Spinal cord (tissue), 10 donors: ENCODE measurements around the gene SPRTN. TPM values are rescaled to one million over a fixed set of nuclear protein-coding genes. Genes with fewer than 3 reads are reported as not detected.

ENCODE experiments used
- DNase-seq, 6 donors: peaks; one replicate each; pipeline versions ENCODE4 v3.0.0 to v3.0.0-alpha.2; 2013 to 2015; ENCODE audit warnings: low spot score in 6 of 6, low read depth in 4 of 6
- H3K27ac ChIP-seq: one replicate; pipeline ENCODE4 v1.5.1; 2013; ENCODE audit warnings: low read depth, low read length, control low read depth
- H3K27me3 ChIP-seq: one replicate; pipeline ENCODE4 v1.6.1; 2013; ENCODE audit warnings: low read length; ENCODE audit not compliant: control insufficient read depth, insufficient read depth
- H3K36me3 ChIP-seq: one replicate; pipeline ENCODE4 v1.6.1; 2013; ENCODE audit warnings: low read length; ENCODE audit not compliant: control insufficient read depth, insufficient read depth
- H3K4me1 ChIP-seq: one replicate; pipeline ENCODE4 v1.6.1; 2013; ENCODE audit warnings: low read length; ENCODE audit not compliant: control insufficient read depth, insufficient read depth
- H3K4me3 ChIP-seq: one replicate; pipeline ENCODE4 v1.5.1; 2013; ENCODE audit warnings: low read depth, low read length, control low read depth
- H3K9me3 ChIP-seq: one replicate; pipeline ENCODE4 v1.6.1; 2013; ENCODE audit warnings: low read length; ENCODE audit not compliant: control insufficient read depth, insufficient read depth
- WGBS: methylation state at CpG from one replicate; pipeline ENCODE4 v1.1.5; 2013; ENCODE audit warnings: missing lambda C conversion rate; ENCODE audit not compliant: insufficient coverage; 5-methylcytosine and 5-hydroxymethylcytosine counted together
- polyA plus RNA-seq, 2 donors: library from polyadenylated mRNA; unstranded; fragments of 120-200 nt; gene quantifications; one replicate each; pipeline ENCODE4 v1.2.1, GENCODE V29; 2013; ENCODE audit not compliant: insufficient read length in 2 of 2
- total RNA-seq, 2 donors: library from RNA; depleted of rRNA in 1 of 2; stranded (reverse); fragments of 120-200 nt in 1 of 2; fragments of >200 nt in 1 of 2; gene quantifications; one replicate each; pipeline versions ENCODE4 v1.2.3 to v1.2.4, GENCODE V29; 2013 to 2014
- donor health status: healthy.

Gene SPRTN
- total and polyA plus RNA-seq, 4 donors: 9.8 to 18.0 (median 15.2) TPM

GRCh38 chr1:231369282-231369681 is 31.2 kb downstream of the SPRTN start:
- WGBS: 35% methylated on average over 2 of the region's 3 CpGs

GRCh38 chr1:231372501-231372900 is 34.4 kb downstream of the SPRTN start:
- no peaks in the 10 kb centered on the region for H3K9me3 ChIP-seq
- no peaks in the 10 kb centered on the region for H3K36me3 ChIP-seq
- no peaks in the 10 kb centered on the region for H3K27me3 ChIP-seq
- no peak overlapping the region for H3K4me3 ChIP-seq
- no peak for DNase-seq
- no peak overlapping the region for H3K27ac ChIP-seq
- no peaks in the 10 kb centered on the region for H3K4me1 ChIP-seq

More at GRCh38 chr1:231369282-231369681, 31.2 kb downstream of the SPRTN start:
- Histone ChIP-seq H3K27ac (no peak overlapping the region), H3K36me3 (no peaks in the 10 kb centered on the region), H3K27me3 (no peaks in the 10 kb centered on the region), H3K4me3 (no peak overlapping the region), H3K9me3 (no peaks in the 10 kb centered on the region), H3K4me1 (no peaks in the 10 kb centered on the region)
- DNase-seq: no peak

- H3K27ac ChIP-seq: no peak overlapping the region
- WGBS: 100% methylated on average over 1 of the region's 4 CpGs
These were observed 36.3 kb downstream of the SPRTN start for GRCh38 chr1:231374394-231374793.

DNA sequence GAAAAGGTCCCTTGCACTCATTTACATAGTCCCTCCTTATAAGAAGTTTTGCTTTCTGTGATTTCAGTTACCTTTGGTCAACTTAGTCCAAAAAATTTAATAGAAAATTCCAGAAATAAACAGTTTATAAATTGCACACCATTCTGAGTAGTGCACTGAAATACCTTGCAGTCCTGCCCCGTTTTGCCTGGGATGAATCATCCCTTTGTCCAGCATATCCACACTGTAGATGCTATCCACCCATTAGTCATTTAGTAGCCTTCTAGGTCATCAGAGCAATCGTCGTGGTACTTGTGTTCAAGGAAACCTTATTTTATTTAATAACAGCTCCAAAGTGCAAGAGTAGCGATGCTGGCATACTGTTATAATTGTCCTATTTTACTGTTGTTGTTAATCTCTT is 38.0 kb downstream of the SPRTN start:
- 80% methylated on average over 2 of the region's 4 CpGs for WGBS
- Histone ChIP-seq H3K4me3 (no peak overlapping the region), H3K27ac (no peak overlapping the region), H3K27me3 (no peaks in the 10 kb centered on the region), H3K9me3 (no peaks in the 10 kb centered on the region), H3K4me1 (no peaks in the 10 kb centered on the region), H3K36me3 (no peaks in the 10 kb centered on the region)
- DNase-seq: no peak

More at GRCh38 chr1:231374394-231374793, 36.3 kb downstream of the SPRTN start:
- DNase-seq: no peak
- H3K4me3 ChIP-seq: no peak overlapping the region
- no peaks in the 10 kb centered on the region for H3K9me3 ChIP-seq
- H3K36me3 ChIP-seq: no peaks in the 10 kb centered on the region
- H3K4me1 ChIP-seq: no peaks in the 10 kb centered on the region
- H3K27me3 ChIP-seq: no peaks in the 10 kb centered on the region

- Histone ChIP-seq H3K4me1 (no peaks in the 10 kb centered on the region), H3K9me3 (no peaks in the 10 kb centered on the region), H3K27me3 (no peaks in the 10 kb centered on the region), H3K27ac (no peak overlapping the region), H3K36me3 (no peaks in the 10 kb centered on the region), H3K4me3 (no peak overlapping the region)
- peak in 1 of 6 donors; percentile 30 for DNase-seq
- 82% methylated on average over 5 of the region's 5 CpGs for WGBS
These were observed 38.9 kb downstream of the SPRTN start for GRCh38 chr1:231376875-231377549.

GRCh38 chr1:231381729-231382128 is 43.6 kb downstream of the SPRTN start:
- no peak for DNase-seq
- H3K9me3 ChIP-seq: no peaks in the 10 kb centered on the region
- peaks cover 7% of the 10 kb centered on the region for H3K4me1 ChIP-seq
- H3K4me3 ChIP-seq: no peak overlapping the region
- no peaks in the 10 kb centered on the region for H3K27me3 ChIP-seq
- H3K27ac ChIP-seq: no peak overlapping the region
- no CpG with 5 or more reads among the region's 2 CpGs for WGBS
- H3K36me3 ChIP-seq: no peaks in the 10 kb centered on the region

- Histone ChIP-seq H3K9me3 (no peaks in the 10 kb centered on the region), H3K4me1 (peaks cover 7% of the 10 kb centered on the region)
- 100% methylated on average over 1 of the region's 3 CpGs for WGBS
These were observed 44.3 kb downstream of the SPRTN start for GRCh38 chr1:231382426-231382825.

DNA sequence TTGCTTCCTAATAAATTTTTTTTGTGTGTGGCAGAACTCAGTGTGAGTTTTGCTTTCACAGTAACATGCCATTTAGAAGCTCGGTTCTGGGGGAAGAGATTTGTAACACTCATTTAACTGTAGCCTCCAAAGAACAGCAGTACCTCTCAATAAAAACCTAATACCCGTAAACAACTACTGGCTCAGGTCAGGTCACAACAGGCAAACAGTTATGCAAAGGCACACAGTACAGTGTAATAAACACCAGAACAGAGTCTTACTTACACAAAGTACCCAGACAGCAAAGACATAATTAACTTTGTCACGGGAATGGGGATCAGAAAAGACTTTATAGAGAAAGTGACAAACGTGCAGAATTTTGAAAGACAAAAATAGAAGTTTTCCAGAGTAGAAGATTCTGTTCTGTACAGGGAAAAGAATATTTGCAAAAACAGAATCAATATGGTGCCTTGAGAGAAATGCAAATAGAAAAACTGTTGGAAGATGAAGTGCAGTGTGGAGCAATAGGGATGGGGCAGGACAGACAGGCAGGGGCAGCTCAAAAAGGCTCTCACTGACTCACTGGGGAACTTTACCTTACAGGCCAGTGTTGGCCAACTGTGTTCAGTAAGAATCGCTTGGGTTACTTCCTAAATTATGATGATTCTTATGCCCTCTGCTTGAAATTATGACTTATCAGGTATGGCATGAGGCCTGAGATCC is 45.2 kb downstream of the SPRTN start:
- Histone ChIP-seq H3K4me1 (peaks cover 7% of the 10 kb centered on the region), H3K4me3 (no peak overlapping the region), H3K9me3 (no peaks in the 10 kb centered on the region), H3K27me3 (no peaks in the 10 kb centered on the region), H3K36me3 (no peaks in the 10 kb centered on the region), H3K27ac (no peak overlapping the region)
- DNase-seq: peak in 1 of 6 donors; percentile 34
- WGBS: 0% methylated on average over 1 of the region's 5 CpGs

More at GRCh38 chr1:231382426-231382825, 44.3 kb downstream of the SPRTN start:
- Histone ChIP-seq H3K27ac (no peak overlapping the region), H3K4me3 (no peak overlapping the region), H3K27me3 (no peaks in the 10 kb centered on the region), H3K36me3 (no peaks in the 10 kb centered on the region)
- no peak for DNase-seq

DNA sequence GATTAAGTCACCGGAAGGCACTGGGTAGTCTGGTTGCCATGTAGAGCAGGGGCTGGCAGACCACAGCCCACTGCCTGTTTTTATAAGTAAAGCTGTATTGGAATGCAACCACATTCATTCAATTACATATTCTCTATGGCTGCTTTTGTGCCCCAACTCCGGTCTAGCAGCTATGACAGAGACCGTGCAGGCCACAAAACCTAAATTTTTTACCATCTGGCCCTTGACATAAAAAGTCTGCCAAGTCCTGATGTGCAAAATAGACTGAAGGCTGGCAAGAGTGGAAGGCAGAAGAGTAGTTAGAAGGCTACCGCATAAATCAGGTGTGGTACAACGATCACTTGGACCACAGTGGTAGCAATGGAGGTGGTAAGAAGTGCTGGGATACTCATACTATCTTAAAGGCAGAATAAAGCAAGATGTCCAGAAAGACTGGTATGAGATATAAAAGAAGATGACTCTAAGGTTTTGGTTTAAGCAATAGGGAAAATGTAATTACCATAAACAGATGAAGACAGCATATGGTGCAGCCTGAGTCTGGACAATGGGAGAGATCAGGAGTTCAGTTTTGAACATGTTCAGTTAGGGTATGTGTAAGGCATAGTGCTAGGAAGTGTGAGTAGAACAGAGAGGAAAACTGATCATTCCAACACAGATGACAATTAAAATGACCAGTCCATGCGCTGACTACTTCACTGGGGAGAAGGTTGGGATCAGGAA is 46.8 kb downstream of the SPRTN start:
- WGBS: 75% methylated on average over 4 of the region's 6 CpGs
- Histone ChIP-seq H3K27ac (no peak overlapping the region), H3K4me3 (no peak overlapping the region), H3K36me3 (peaks cover 4% of the 10 kb centered on the region), H3K4me1 (peaks cover 7% of the 10 kb centered on the region), H3K9me3 (no peaks in the 10 kb centered on the region), H3K27me3 (no peaks in the 10 kb centered on the region)
- DNase-seq: peak in 2 of 6 donors; percentile 13 to 25
